A549 (cell line): ENCODE measurements around the gene DBF4. TPM values are rescaled to one million over a fixed set of nuclear protein-coding genes. Genes with fewer than 3 reads are reported as not detected.

Source experiments
- ATAC-seq, 2 experiments: fragments of 200-7000 bp in 1 of 2; fragments of >200 bp in 1 of 2; cut with Nextera tagmentation in 1 of 2; cut with Tn5 transposase in 1 of 2; 3 replicates each; pipeline versions ENCODE4 v1.8.0 to v1.9.1; 2018 to 2020; ENCODE audit warnings: mild to moderate bottlenecking in 1 of 2, moderate library complexity in 1 of 2
- CTCF ChIA-PET: fragments of 300-600 bp; sonication (Branson Sonifier 250); formaldehyde crosslinking; extraction: SDS; loops from one replicate; lab custom pipeline; 2021; ENCODE audit warnings: antibody characterized with exemption, inconsistent platforms; lab: Yijun Ruan, JAX
- POLR2A ChIA-PET: fragments of 350-600 bp; formaldehyde crosslinking; extraction: SDS; loops from one replicate; lab custom pipeline; 2021; ENCODE audit warnings: antibody characterized with exemption, inconsistent platforms; lab: Yijun Ruan, JAX
- DNase-seq, 2 experiments: peaks; one replicate each; pipeline versions ENCODE4 v3.0.0 to v3.0.0-alpha.2; 2011 to 2016; ENCODE audit warnings: low read depth in 1 of 2, low spot score in 1 of 2
- FAIRE-seq: peaks from 2 replicates; lab custom pipeline; 2011; peaks lifted over from hg19 to GRCh38; lab: Jason Lieb, UNC
- H3K27ac ChIP-seq, 2 experiments: fragments of >200 bp; sonication (Bioruptor Twin); formaldehyde crosslinking; 3 replicates each; pipeline ENCODE4 v1.5.1; 2016 to 2017
- H3K4me1 ChIP-seq: fragments of >200 bp; sonication (Bioruptor Twin); formaldehyde crosslinking; 3 replicates; pipeline ENCODE4 v1.6.1; 2016
- H3K4me2 ChIP-seq: fragments of >200 bp; sonication (Bioruptor Twin); formaldehyde crosslinking; 3 replicates; pipeline ENCODE4 v1.6.1; 2016
- H3K4me3 ChIP-seq: fragments of >200 bp; sonication (Bioruptor Twin); formaldehyde crosslinking; 3 replicates; pipeline ENCODE4 v1.5.1; 2016
- H3K9me3 ChIP-seq: fragments of >200 bp; sonication (Bioruptor Twin); formaldehyde crosslinking; 3 replicates; pipeline ENCODE4 v1.6.1; 2016
- BCL3 ChIP-seq: fragments of >200 bp; sonication (Bioruptor Twin); formaldehyde crosslinking; IDR thresholded peaks from 3 replicates; pipeline ENCODE4 v1.6.1; 2016
- CBX8 ChIP-seq: fragments of 200-600 bp; sonication (generic); IDR thresholded peaks from 2 replicates; pipeline ENCODE4 v1.6.1; 2016
- CEBPB ChIP-seq, 2 experiments: fragments of >200 bp in 1 of 2; sonication (Bioruptor Twin) in 1 of 2; formaldehyde crosslinking in 1 of 2; IDR thresholded peaks; 2 replicates each; pipeline ENCODE4 v1.6.1; 2012 to 2016
- CHD2 ChIP-seq: fragments of 150-350 bp; IDR thresholded peaks from 2 replicates; pipeline ENCODE4 v1.6.1; 2014; ENCODE audit warnings: low read length; ENCODE audit not compliant: partially characterized antibody
- EHF ChIP-seq: fragments of 250-450 bp; sonication (Bioruptor Pico); IDR thresholded peaks from 2 replicates; pipeline ENCODE4 v1.5.0; 2020; ENCODE audit warnings: mild to moderate bottlenecking
- EHMT2 ChIP-seq: fragments of 200-600 bp; sonication (generic); IDR thresholded peaks from 2 replicates; pipeline ENCODE4 v1.6.1; 2016; ENCODE audit warnings: antibody characterized with exemption, low read depth, mild to moderate bottlenecking, moderate library complexity
- ELK1 ChIP-seq: fragments of 150-350 bp; IDR thresholded peaks from 2 replicates; pipeline ENCODE4 v1.6.1; 2014; ENCODE audit warnings: low read depth, mild to moderate bottlenecking, low read length
- FOSB ChIP-seq: fragments of 250-450 bp; sonication (Bioruptor Pico); IDR thresholded peaks from 2 replicates; pipeline ENCODE4 v1.5.0; 2020; ENCODE audit warnings: mild to moderate bottlenecking, moderate library complexity
- GATA3 ChIP-seq: IDR thresholded peaks from 2 replicates; pipeline ENCODE4 v1.6.1; 2012; ENCODE audit warnings: borderline replicate concordance
- HOXA7 ChIP-seq: fragments of 250-450 bp; sonication (Bioruptor Pico); IDR thresholded peaks from 2 replicates; pipeline ENCODE4 v1.5.0; 2020; ENCODE audit warnings: mild to moderate bottlenecking, moderate library complexity
- HOXB5 ChIP-seq: fragments of 250-450 bp; sonication (Bioruptor Pico); IDR thresholded peaks from 2 replicates; pipeline ENCODE4 v1.5.0; 2020; ENCODE audit warnings: mild to moderate bottlenecking, moderate library complexity
- JUN ChIP-seq, 2 experiments: fragments of >200 bp; sonication (Bioruptor Twin); formaldehyde crosslinking; IDR thresholded peaks; 2 replicates in 1 of 2; 3 replicates in 1 of 2; pipeline ENCODE4 v1.6.1; 2016 to 2017
- KDM1A ChIP-seq: fragments of 200-600 bp; sonication (generic); IDR thresholded peaks from 2 replicates; pipeline ENCODE4 v1.6.1; 2016; ENCODE audit warnings: low read depth, mild to moderate bottlenecking
- MAZ ChIP-seq: fragments of 150-350 bp; IDR thresholded peaks from 2 replicates; pipeline ENCODE4 v1.6.1; 2014; ENCODE audit warnings: antibody characterized with exemption, low read depth, low read length, borderline replicate concordance
- NFE2L2 ChIP-seq: fragments of 150-350 bp; conservative IDR thresholded peaks from 2 replicates; pipeline ENCODE4 v1.6.1; 2014; ENCODE audit warnings: low read length
- NPAS2 ChIP-seq: fragments of 250-450 bp; sonication (Bioruptor Pico); IDR thresholded peaks from 2 replicates; pipeline ENCODE4 v1.8.0; 2022; ENCODE audit warnings: mild to moderate bottlenecking, moderate library complexity, borderline replicate concordance
- POLR2AphosphoS2 ChIP-seq: conservative IDR thresholded peaks from 2 replicates; pipeline ENCODE4 v1.6.1; 2012; ENCODE audit warnings: low read length, improper control_type of control experiment, inconsistent platforms
- REST ChIP-seq: fragments of 200-600 bp; sonication (generic); IDR thresholded peaks from 2 replicates; pipeline ENCODE4 v1.6.1; 2016; ENCODE audit warnings: antibody characterized with exemption, mild to moderate bottlenecking, moderate library complexity
- RFX5 ChIP-seq: fragments of 450-650 bp; IDR thresholded peaks from 2 replicates; pipeline ENCODE4 v1.7.1; 2014; ENCODE audit warnings: antibody characterized with exemption, mild to moderate bottlenecking, moderate library complexity
- RNF2 ChIP-seq: fragments of 200-600 bp; sonication (generic); IDR thresholded peaks from 2 replicates; pipeline ENCODE4 v1.6.1; 2016; ENCODE audit warnings: low read depth, mild to moderate bottlenecking, antibody characterized with exemption, moderate library complexity, borderline replicate concordance
- SMC3 ChIP-seq: fragments of >200 bp; sonication (Bioruptor Twin); formaldehyde crosslinking; IDR thresholded peaks from 3 replicates; pipeline ENCODE4 v1.6.1; 2018; ENCODE audit warnings: inconsistent platforms
- TFCP2L1 ChIP-seq: fragments of 250-450 bp; sonication (Bioruptor Pico); IDR thresholded peaks from 2 replicates; pipeline ENCODE4 v1.5.0; 2021; ENCODE audit warnings: mild to moderate bottlenecking
- TP53 ChIP-seq: fragments of 250-450 bp; sonication (Bioruptor Pico); IDR thresholded peaks from 2 replicates; pipeline ENCODE4 v1.5.0; 2021; ENCODE audit warnings: mild to moderate bottlenecking, moderate library complexity
- ZC3H11A ChIP-seq: fragments of 450-650 bp; IDR thresholded peaks from 2 replicates; pipeline ENCODE4 v1.6.1; 2014; ENCODE audit warnings: antibody characterized with exemption, mild to moderate bottlenecking
- ZSCAN20 ChIP-seq: fragments of 250-450 bp; sonication (Bioruptor Pico); IDR thresholded peaks from 2 replicates; pipeline ENCODE4 v1.8.0; 2022; ENCODE audit warnings: mild to moderate bottlenecking, moderate library complexity
- WGBS: methylation state at CpG from one replicate; pipeline ENCODE4 v1.1.6; 2017; ENCODE audit errors: missing lambda C conversion rate; 5-methylcytosine and 5-hydroxymethylcytosine counted together
- polyA plus RNA-seq, 4 experiments: library from polyadenylated mRNA; depleted of rRNA in 3 of 4; stranded (reverse); fragments of >200 nt; fragmentation: RNase III in 1 of 4; extraction: RNeasy Plus Mini Kit Qiagen cat#74134 plus additional on column Dnase treatment in 1 of 4; gene quantifications; 2 replicates in 3 of 4; 3 replicates in 1 of 4; pipeline ENCODE4 v1.2.3, GENCODE V29; 2011 to 2017
- TF ChIP-seq, protein P1 (sequence below): fragments of >200 bp; sonication (Bioruptor Twin); formaldehyde crosslinking; IDR thresholded peaks from 2 replicates; pipeline ENCODE4 v1.6.1; 2016
- TF ChIP-seq, protein P2 (sequence below): fragments of >200 bp; sonication (Bioruptor Twin); formaldehyde crosslinking; IDR thresholded peaks from 3 replicates; pipeline ENCODE4 v1.5.1; 2016
- TF ChIP-seq, protein P3 (sequence below): fragments of 250-450 bp; sonication (Bioruptor Pico); IDR thresholded peaks from 2 replicates; pipeline ENCODE4 v1.5.0; 2020; ENCODE audit warnings: low read depth, mild to moderate bottlenecking, moderate library complexity

DBF4 gene
- polyA plus RNA-seq, 2 of the 4 experiments (the other 2 are of a cell fraction): 27.8 to 29.3 TPM

- no peak for FAIRE-seq
- TF ChIP-seq CHD2 (no peak), RFX5 (no peak), ZC3H11A (no peak), NPAS2 (CRISPR knock-in tag) (no peak), CEBPB (IDR thresholded peaks at IDR 0.05) (no peak), JUN (IDR thresholded peaks at IDR 0.05) (no peak), TP53 (no peak), GATA3 (no peak), POLR2AphosphoS2 (no peak), SMC3 (no peak), FOSB (no peak), EHF (CRISPR knock-in tag) (no peak)
- TF ChIP-seq, protein P1, sequence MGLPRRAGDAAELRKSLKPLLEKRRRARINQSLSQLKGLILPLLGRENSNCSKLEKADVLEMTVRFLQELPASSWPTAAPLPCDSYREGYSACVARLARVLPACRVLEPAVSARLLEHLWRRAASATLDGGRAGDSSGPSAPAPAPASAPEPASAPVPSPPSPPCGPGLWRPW: no peak
- TF ChIP-seq, all 56 proteins: peak for 0
- Histone ChIP-seq H3K4me3 (peak overlapping the region; percentile 94), H3K9me3 (no peaks in the 10 kb centered on the region), H3K27ac (no peak overlapping the region), H3K4me1 (peaks cover 20% of the 10 kb centered on the region), H3K4me2 (peak overlapping the region; percentile 82)
- DNase-seq: no peak
- ATAC-seq: no peak
- WGBS: 54% methylated on average over 3 of the region's 3 CpGs
- POLR2A ChIA-PET: no interaction called here
- CTCF ChIA-PET: interaction anchor here (1.1 to 1.7 kb wide), 3 partner anchors 8 to 81 kb away, joined by 3 to 8 read pairs (median 3); no protein-coding TSS in a partner anchor
Measured at GRCh38 chr7:87878208-87878735, 2.0 kb downstream of the DBF4 start.

GRCh38 chr7:87882151-87882937, 6.1 kb downstream of the DBF4 start:
- ChIA-PET CTCF (interaction anchor here (0.9 kb wide), 1 partner anchor 85 kb away, joined by 4 read pairs; no protein-coding TSS in a partner anchor), POLR2A (no interaction called here)
- no peak overlapping the region for H3K27ac ChIP-seq
- 92% methylated on average over 4 of the region's 4 CpGs for WGBS
- ATAC-seq (no peak), DNase-seq (no peak), FAIRE-seq (no peak)
- H3K4me1 ChIP-seq: peaks cover 8% of the 10 kb centered on the region; the same call in 2 of the 3 replicates
- H3K4me2 ChIP-seq: no peak overlapping the region
- no peaks in the 10 kb centered on the region for H3K9me3 ChIP-seq
- no peak overlapping the region for H3K4me3 ChIP-seq
- TF ChIP-seq TFCP2L1: no peak
- no peak for TF ChIP-seq MAZ
- TF ChIP-seq, protein P2, sequence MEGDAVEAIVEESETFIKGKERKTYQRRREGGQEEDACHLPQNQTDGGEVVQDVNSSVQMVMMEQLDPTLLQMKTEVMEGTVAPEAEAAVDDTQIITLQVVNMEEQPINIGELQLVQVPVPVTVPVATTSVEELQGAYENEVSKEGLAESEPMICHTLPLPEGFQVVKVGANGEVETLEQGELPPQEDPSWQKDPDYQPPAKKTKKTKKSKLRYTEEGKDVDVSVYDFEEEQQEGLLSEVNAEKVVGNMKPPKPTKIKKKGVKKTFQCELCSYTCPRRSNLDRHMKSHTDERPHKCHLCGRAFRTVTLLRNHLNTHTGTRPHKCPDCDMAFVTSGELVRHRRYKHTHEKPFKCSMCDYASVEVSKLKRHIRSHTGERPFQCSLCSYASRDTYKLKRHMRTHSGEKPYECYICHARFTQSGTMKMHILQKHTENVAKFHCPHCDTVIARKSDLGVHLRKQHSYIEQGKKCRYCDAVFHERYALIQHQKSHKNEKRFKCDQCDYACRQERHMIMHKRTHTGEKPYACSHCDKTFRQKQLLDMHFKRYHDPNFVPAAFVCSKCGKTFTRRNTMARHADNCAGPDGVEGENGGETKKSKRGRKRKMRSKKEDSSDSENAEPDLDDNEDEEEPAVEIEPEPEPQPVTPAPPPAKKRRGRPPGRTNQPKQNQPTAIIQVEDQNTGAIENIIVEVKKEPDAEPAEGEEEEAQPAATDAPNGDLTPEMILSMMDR: no peak
- no peak for TF ChIP-seq CBX8
- TF ChIP-seq, protein P3, sequence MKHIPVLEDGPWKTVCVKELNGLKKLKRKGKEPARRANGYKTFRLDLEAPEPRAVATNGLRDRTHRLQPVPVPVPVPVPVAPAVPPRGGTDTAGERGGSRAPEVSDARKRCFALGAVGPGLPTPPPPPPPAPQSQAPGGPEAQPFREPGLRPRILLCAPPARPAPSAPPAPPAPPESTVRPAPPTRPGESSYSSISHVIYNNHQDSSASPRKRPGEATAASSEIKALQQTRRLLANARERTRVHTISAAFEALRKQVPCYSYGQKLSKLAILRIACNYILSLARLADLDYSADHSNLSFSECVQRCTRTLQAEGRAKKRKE (CRISPR knock-in tag): no peak
- TF ChIP-seq EHMT2: no peak
- no peak for TF ChIP-seq RNF2
- TF ChIP-seq GATA3: no peak
- no peak for TF ChIP-seq HOXB5
- TF ChIP-seq NFE2L2: no peak
- TF ChIP-seq ZSCAN20 (CRISPR knock-in tag): no peak
- TF ChIP-seq ELK1: no peak
- no peak for TF ChIP-seq SMC3
- TF ChIP-seq BCL3: no peak
- no peak for TF ChIP-seq HOXA7 (CRISPR knock-in tag)
- TF ChIP-seq REST: no peak
- no peak for TF ChIP-seq KDM1A
